ENCODE results near the gene WFIKKN2. TPM values are rescaled to one million over a fixed set of nuclear protein-coding genes. Genes with fewer than 3 reads are reported as not detected.

WFIKKN2 gene
- total and polyA plus RNA-seq, 2 of the 8 experiments (the other 6 are each of a cell fraction or from before 2014, with no cell fraction given), result 0.07 to 0.30 TPM

- H3K4me1 ChIP-seq (replicated peaks in 1 of 4; ENCODE audit: control insufficient read depth in 3 of 4, insufficient read depth in 4 of 4, low read length in 3 of 4), result peaks cover 0 to 2% (median 0%) of the 10 kb centered on the region in 4 experiments; a peak in 3 of 7 replicates
- peak overlapping the region; percentile 68; the same call in 1 of the 2 replicates for H2BK5ac ChIP-seq (ENCODE audit: low read depth, low read length)
- POLR2A ChIA-PET (ENCODE audit: partially characterized antibody), result interaction anchor here (0.7 to 9.7 kb wide), 49 partner anchors 8 to 332 kb away, joined by 3 to 308 read pairs (median 6); partner anchors contain the start of genes LUC7L3, NME1, NME2 and SPAG9
- peak overlapping the region; percentile 83; the same call in 1 of the 2 replicates for H3K27ac ChIP-seq (ENCODE audit: low read depth, low read length)
- H3K79me2 ChIP-seq (ENCODE audit: control insufficient read depth in 1 of 2, insufficient read depth in 2 of 2, low read length in 2 of 2), result peaks cover 0 to 37% of the 10 kb centered on the region in 2 experiments; a peak in 3 of 4 replicates
- WGBS, 2 experiments (ENCODE audit: extremely low coverage in 1 of 2, insufficient coverage in 1 of 2, insufficient read length in 1 of 2, insufficient replicate concordance in 2 of 2, low coverage in 1 of 2, low lambda C conversion rate in 2 of 2, missing lambda C conversion rate in 1 of 2), result 3% methylated on average over 8 of the region's 53 CpGs; no CpG with 5 or more reads in 1 of the 2 experiments
- H4K8ac ChIP-seq (ENCODE audit: extremely low read depth, insufficient read depth, low read length), result peak overlapping the region; percentile 73
- H3K14ac ChIP-seq (ENCODE audit: insufficient read length), result no peak overlapping the region
- H2BK20ac ChIP-seq (ENCODE audit: low read length), result no peak overlapping the region
- no peak for DNase-seq (ENCODE audit: low read depth in 1 of 2, low spot score in 2 of 2)
- CTCF ChIA-PET (ENCODE audit: partially characterized antibody), result interaction anchor here (1.1 to 31.7 kb wide), 5 partner anchors 15 to 83 kb away, joined by 3 to 735 read pairs (median 6); no protein-coding TSS in a partner anchor
- no peak overlapping the region for H3K23ac ChIP-seq (ENCODE audit: insufficient read length)
- H3K9me3 ChIP-seq (ENCODE audit: insufficient read depth in 2 of 2, low read depth in 1 of 2, low read length in 1 of 2), result no peaks in the 10 kb centered on the region
- H4K20me1 ChIP-seq (replicated peaks in 1 of 2; ENCODE audit: control insufficient read depth in 1 of 2, insufficient read depth in 2 of 2, low read length in 2 of 2), result peaks cover 7 to 12% of the 10 kb centered on the region in 2 experiments
- FAIRE-seq, result no peak
- H3K4me2 ChIP-seq (ENCODE audit: insufficient read depth in 1 of 2, low read depth in 2 of 2, low read length in 2 of 2), result peak overlapping the region; percentile 61 to 83
- H2BK15ac ChIP-seq (ENCODE audit: low read length), result no peak overlapping the region
- H3K56ac ChIP-seq (replicated peaks; ENCODE audit: insufficient read length, low read depth, low read length), result no peak overlapping the region
- peak overlapping the region; percentile 77 to 99 (median 88) for H3K4me3 ChIP-seq (ENCODE audit: extremely low read depth in 1 of 4, insufficient read depth in 2 of 4, low read depth in 3 of 4, low read length in 4 of 4)
- H2BK12ac ChIP-seq (ENCODE audit: low read depth, low read length), result no peak overlapping the region
- peaks cover 0 to 14% (median 4%) of the 10 kb centered on the region in 4 experiments; a peak in 4 of 8 replicates for H3K36me3 ChIP-seq (ENCODE audit: control insufficient read depth in 2 of 4, insufficient read depth in 4 of 4, low read length in 3 of 4)
- H3K79me1 ChIP-seq (ENCODE audit: low read depth, low read length), result no peaks in the 10 kb centered on the region
- no peak overlapping the region for H2AFZ ChIP-seq (ENCODE audit: low read length)
- peaks cover 4% of the 10 kb centered on the region; the same call in 1 of the 2 replicates for H3K23me2 ChIP-seq (ENCODE audit: low read depth, low read length)
- no peak overlapping the region for H3K4ac ChIP-seq (replicated peaks; ENCODE audit: insufficient read length, low read depth, low read length)
- peak overlapping the region; percentile 89 for H4K5ac ChIP-seq (ENCODE audit: insufficient read length, low read depth, low read length)
- H4K91ac ChIP-seq (replicated peaks; ENCODE audit: insufficient read length, low read length), result no peak overlapping the region
- H3K27me3 ChIP-seq (replicated peaks in 1 of 4; ENCODE audit: control insufficient read depth in 3 of 4, extremely low read depth in 1 of 4, insufficient read depth in 3 of 4, low read length in 3 of 4), result no peaks in the 10 kb centered on the region
- TF ChIP-seq PHF8 (conservative IDR thresholded peaks at IDR 0.05; ENCODE audit: low read depth, low read length) (peak; percentile 75), SAP30 (IDR thresholded peaks at IDR 0.05; ENCODE audit: insufficient read depth, insufficient replicate concordance, low read length) (no peak), KDM4A (IDR thresholded peaks at IDR 0.05; ENCODE audit: low read depth, low read length, severe bottlenecking) (no peak), GTF2F1 (IDR thresholded peaks at IDR 0.05; ENCODE audit: borderline replicate concordance, low read depth, low read length) (no peak), NRF1 (IDR thresholded peaks at IDR 0.05; ENCODE audit: low read depth, low read length) (no peak), RAD21 (IDR thresholded peaks at IDR 0.05 in 1 of 2, conservative IDR thresholded peaks at IDR 0.05 in 1 of 2; ENCODE audit: low read depth in 2 of 2, low read length in 2 of 2) (0 out of 4 replicates have a peak, but pooled peaks of 1 of the 2 experiments have one; percentile 1)
- H3K18ac ChIP-seq (ENCODE audit: extremely low read depth, low read length), result no peak overlapping the region; the same call in 1 of the 2 replicates
- H2BK120ac ChIP-seq (replicated peaks; ENCODE audit: low read depth, low read length), result no peak overlapping the region
- no peak overlapping the region for H2AK5ac ChIP-seq (ENCODE audit: low read depth, low read length)
- H3K9ac ChIP-seq (replicated peaks in 1 of 4; ENCODE audit: extremely low read depth in 1 of 4, low read depth in 3 of 4, low read length in 3 of 4), result peak overlapping the region; percentile 83 to 97 (median 86)
These were observed 30.5 kb downstream of the WFIKKN2 start for GRCh38 chr17:50865868-50866260.

Data from H1 (cell line).